Measurements from ENCODE around the gene ALPK3. TPM values are rescaled to one million over a fixed set of nuclear protein-coding genes. Genes with fewer than 3 reads are reported as not detected.

Gene ALPK3, protein sequence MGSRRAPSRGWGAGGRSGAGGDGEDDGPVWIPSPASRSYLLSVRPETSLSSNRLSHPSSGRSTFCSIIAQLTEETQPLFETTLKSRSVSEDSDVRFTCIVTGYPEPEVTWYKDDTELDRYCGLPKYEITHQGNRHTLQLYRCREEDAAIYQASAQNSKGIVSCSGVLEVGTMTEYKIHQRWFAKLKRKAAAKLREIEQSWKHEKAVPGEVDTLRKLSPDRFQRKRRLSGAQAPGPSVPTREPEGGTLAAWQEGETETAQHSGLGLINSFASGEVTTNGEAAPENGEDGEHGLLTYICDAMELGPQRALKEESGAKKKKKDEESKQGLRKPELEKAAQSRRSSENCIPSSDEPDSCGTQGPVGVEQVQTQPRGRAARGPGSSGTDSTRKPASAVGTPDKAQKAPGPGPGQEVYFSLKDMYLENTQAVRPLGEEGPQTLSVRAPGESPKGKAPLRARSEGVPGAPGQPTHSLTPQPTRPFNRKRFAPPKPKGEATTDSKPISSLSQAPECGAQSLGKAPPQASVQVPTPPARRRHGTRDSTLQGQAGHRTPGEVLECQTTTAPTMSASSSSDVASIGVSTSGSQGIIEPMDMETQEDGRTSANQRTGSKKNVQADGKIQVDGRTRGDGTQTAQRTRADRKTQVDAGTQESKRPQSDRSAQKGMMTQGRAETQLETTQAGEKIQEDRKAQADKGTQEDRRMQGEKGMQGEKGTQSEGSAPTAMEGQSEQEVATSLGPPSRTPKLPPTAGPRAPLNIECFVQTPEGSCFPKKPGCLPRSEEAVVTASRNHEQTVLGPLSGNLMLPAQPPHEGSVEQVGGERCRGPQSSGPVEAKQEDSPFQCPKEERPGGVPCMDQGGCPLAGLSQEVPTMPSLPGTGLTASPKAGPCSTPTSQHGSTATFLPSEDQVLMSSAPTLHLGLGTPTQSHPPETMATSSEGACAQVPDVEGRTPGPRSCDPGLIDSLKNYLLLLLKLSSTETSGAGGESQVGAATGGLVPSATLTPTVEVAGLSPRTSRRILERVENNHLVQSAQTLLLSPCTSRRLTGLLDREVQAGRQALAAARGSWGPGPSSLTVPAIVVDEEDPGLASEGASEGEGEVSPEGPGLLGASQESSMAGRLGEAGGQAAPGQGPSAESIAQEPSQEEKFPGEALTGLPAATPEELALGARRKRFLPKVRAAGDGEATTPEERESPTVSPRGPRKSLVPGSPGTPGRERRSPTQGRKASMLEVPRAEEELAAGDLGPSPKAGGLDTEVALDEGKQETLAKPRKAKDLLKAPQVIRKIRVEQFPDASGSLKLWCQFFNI (N-terminal part only)
- 17.7 and 18.0 TPM in 2 replicates for total RNA-seq (2021)
- long read RNA-seq, partial matches to known transcripts: 2 of 18 reads
- long read RNA-seq, other reads (novel, unspliced or antisense): 16 of 18 reads

DNA sequence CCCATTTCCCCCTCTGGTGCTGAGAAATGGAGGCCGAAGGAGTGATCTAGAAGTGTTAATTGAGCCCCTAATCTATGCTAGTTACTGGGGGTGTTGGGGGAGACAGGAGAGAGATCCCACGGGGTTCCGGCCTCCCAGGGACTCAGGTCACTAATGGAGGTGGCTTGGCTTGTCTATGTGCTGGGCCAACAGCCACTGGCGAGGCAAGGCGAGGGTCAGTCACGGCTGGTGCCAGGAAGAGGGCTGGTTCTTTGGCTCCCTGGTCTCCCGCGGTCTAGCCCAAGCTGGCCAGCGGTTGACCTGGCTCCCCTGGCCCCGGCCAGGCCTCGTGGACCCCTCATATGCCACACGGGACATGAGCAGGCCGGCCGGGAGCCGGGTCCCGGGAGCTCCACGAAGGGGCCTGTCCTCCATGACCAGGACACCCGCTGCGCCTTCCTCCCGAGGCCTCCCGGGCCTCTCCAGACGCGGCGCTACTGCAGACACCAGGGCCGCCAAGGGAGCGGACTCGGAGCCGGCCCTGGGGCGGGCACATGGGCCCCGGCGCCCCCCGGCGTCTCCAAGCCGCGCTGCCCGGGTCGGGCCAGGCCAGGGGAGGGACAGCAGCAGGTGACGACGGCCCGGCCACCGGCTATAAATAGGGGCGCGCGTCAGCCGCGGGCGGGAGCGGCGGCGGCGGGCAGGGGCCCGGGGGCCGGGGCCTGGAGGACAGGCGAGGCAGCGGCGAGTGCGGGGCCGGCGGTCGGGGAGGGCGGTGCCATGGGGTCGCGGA, at the start of gene ALPK3:
Gene ALPK3, plus strand, starts transcription at position 663 of the 772 bp plus-strand sequence. Its CDS starts 97 bp downstream, at position 760.
- Histone ChIP-seq H3K14ac (ENCODE audit: insufficient read depth, low read length) (peak within 1 kb of the TSS; percentile 95), H2BK120ac (ENCODE audit: low read depth, low read length, poor library complexity, severe bottlenecking) (no peak within 1 kb of the TSS), H4K8ac (replicated peaks; ENCODE audit: insufficient read length, low read depth, low read length) (no peak within 1 kb of the TSS), H3K23me2 (ENCODE audit: insufficient read length, low read depth, low read length, poor library complexity, severe bottlenecking) (peaks cover 8% of the 10 kb centered on the region), H2AK5ac (ENCODE audit: insufficient read length, low read length) (no peak within 1 kb of the TSS), H3K27me3 (ENCODE audit: insufficient read depth, low read length) (no peaks in the 10 kb centered on the region), H3K4me1 (ENCODE audit: insufficient read depth, low read length) (peaks cover 2% of the 10 kb centered on the region; the same call in 1 of the 2 replicates), H4K91ac (ENCODE audit: insufficient read length, low read depth, low read length) (no peak within 1 kb of the TSS), H3K18ac (ENCODE audit: insufficient read length, low read depth, low read length) (peak within 1 kb of the TSS; percentile 81), H3K56ac (ENCODE audit: insufficient read length, low read depth, low read length) (no peak within 1 kb of the TSS), H3K9ac (ENCODE audit: extremely low read depth, insufficient read length, low read length) (peak within 1 kb of the TSS; percentile 40), H2BK5ac (ENCODE audit: insufficient read length, low read length) (no peak within 1 kb of the TSS), H3K79me1 (ENCODE audit: insufficient read depth, low read depth, low read length, poor library complexity, severe bottlenecking) (no peaks in the 10 kb centered on the region), H3K9me3 (ENCODE audit: control insufficient read depth, low read depth, low read length) (no peaks in the 10 kb centered on the region), H4K20me1 (ENCODE audit: control insufficient read depth, insufficient read depth, insufficient read length) (no peaks in the 10 kb centered on the region), H3K27ac (ENCODE audit: insufficient read length, low read depth, low read length) (no peak within 1 kb of the TSS), H2BK15ac (ENCODE audit: low read depth, low read length) (no peak within 1 kb of the TSS; the same call in 1 of the 2 replicates), H3K4ac (ENCODE audit: low read depth, low read length) (no peak within 1 kb of the TSS; the same call in 1 of the 2 replicates), H3T11ph (ENCODE audit: low read length) (no peak within 1 kb of the TSS), H3K4me2 (ENCODE audit: insufficient read depth, insufficient read length, low read length) (peak within 1 kb of the TSS; percentile 35), H4K5ac (ENCODE audit: insufficient read length, low read depth, low read length) (no peak within 1 kb of the TSS), H3K23ac (ENCODE audit: insufficient read length, low read depth, low read length) (no peak within 1 kb of the TSS), H2BK12ac (ENCODE audit: insufficient read length, low read depth, low read length) (no peak within 1 kb of the TSS), H2AFZ (ENCODE audit: low read length) (no peak within 1 kb of the TSS), H3K79me2 (ENCODE audit: insufficient read depth, low read length) (no peaks in the 10 kb centered on the region), H2BK20ac (ENCODE audit: low read depth, low read length, poor library complexity, severe bottlenecking) (no peak within 1 kb of the TSS)
- TF ChIP-seq, protein P1, sequence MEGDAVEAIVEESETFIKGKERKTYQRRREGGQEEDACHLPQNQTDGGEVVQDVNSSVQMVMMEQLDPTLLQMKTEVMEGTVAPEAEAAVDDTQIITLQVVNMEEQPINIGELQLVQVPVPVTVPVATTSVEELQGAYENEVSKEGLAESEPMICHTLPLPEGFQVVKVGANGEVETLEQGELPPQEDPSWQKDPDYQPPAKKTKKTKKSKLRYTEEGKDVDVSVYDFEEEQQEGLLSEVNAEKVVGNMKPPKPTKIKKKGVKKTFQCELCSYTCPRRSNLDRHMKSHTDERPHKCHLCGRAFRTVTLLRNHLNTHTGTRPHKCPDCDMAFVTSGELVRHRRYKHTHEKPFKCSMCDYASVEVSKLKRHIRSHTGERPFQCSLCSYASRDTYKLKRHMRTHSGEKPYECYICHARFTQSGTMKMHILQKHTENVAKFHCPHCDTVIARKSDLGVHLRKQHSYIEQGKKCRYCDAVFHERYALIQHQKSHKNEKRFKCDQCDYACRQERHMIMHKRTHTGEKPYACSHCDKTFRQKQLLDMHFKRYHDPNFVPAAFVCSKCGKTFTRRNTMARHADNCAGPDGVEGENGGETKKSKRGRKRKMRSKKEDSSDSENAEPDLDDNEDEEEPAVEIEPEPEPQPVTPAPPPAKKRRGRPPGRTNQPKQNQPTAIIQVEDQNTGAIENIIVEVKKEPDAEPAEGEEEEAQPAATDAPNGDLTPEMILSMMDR (conservative IDR thresholded peaks at IDR 0.05): peak; percentile 26; the same call in 1 of the 3 replicates
- Mint-ChIP-seq H3K4me3 (peak within 1 kb of the TSS; percentile 77 to 80), H3K27me3 (ENCODE audit: low read depth) (peaks cover 7% of the 10 kb centered on the region), H3K4me1 (peaks cover 33 to 35% of the 10 kb centered on the region in 2 experiments), H3K27ac (peak within 1 kb of the TSS in 2 of 3 experiments; percentile 94 to 98; a peak in 6 of 7 replicates), H3K36me3 (ENCODE audit: insufficient read depth in 1 of 3, low read depth in 3 of 3) (peaks cover 0 to 5% (median 4%) of the 10 kb centered on the region in 3 experiments; a peak in 3 of 7 replicates), H3K9me3 (no peaks in the 10 kb centered on the region; a peak in 1 of 5 replicates)
- WGBS (ENCODE audit: extremely low coverage, insufficient read length, low lambda C conversion rate): no CpG with 5 or more reads among the region's 63 CpGs
- peak; percentile 77 for DNase-seq

Measured in H9 (cell line).